ENCODE measurements around the gene TPRN. TPM values are rescaled to one million over a fixed set of nuclear protein-coding genes. Genes with fewer than 3 reads are reported as not detected.

TPRN gene
- total RNA-seq, 1 donor from 2014 or later, result 2.6 TPM

- no peak for DNase-seq (ENCODE audit: low read depth in 2 of 2)
These were observed 26.5 kb downstream of the TPRN start for GRCh38 chr9:137173796-137174664.

DNA sequence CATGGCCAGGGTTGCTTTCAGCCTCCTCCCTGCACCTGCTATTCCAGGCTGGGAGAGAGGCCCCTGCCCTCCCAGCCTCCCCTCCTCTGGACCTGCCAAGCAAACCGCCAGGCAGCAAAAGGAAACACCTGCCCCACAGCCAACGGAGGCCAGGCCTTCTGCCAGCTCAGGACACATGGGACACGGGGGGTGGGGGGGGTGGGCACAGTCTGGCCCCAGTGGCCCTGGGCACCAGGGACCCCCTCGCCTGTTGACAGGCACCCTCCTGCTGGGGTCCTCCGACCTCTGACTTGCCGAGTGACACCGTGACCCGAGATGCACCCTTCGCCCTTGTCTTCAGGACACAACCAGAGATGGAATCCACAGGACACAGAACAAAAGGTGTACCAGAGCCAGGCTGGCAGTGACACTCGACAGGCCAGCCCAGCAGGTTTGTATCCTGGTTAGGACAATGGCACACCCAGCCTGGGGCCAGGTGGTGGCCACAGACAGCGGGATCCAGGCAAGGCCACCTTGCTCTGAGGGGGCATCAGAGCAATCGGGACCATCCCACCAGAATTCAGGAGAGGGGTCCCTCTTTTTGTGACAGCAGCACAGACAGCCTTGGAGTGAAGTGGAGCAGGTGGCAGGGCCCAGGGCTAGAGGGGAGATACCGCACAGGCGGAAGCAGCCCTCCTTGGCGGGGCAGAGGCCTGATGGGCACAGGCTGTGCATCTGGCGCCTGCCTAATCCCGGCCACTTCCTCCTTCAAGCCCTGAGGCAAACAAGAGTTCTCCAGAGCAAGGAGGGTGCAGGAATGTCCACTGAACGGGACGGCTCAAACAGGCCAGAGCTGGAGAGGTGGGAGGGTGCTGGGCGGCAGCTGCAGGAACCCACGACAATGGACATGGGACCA, 27.4 kb downstream of the TPRN start:
- no peak for DNase-seq (ENCODE audit: low read depth in 2 of 2)

DNA sequence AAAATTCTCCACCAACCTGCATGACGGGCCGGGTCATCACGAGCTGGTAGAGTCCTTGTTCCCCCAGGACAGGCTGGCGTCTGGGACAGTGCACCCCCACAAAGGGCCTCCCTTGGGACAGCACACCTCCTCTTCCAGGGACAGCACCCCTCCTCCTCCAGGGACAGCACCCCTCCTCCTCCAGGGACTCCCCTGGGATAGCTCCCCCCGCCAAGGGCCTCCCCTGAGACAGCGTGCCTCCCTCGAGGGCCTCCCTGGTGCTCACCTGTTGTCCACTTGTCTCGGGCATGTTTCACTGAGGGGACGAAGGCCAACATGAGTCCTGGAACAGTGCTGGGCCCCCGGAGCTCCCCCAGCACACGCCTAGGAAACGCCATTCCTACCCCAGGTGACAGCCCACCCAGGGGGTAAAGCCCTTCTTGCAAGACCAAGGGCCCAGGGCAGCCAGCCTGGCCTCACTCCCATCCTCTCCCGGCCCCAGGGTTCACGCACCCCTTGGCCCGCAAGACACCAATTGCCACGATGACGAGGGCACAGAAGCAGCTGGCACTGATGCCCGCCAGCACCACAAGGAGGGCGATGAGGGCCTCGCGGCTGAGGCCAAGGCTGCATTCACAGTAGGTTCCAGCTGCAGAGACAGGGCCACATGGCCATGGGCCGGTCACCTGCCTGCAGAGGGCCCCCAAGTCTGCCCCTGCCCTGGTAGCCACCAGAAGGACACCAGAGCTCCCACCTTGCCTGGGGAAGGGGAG, 29.2 kb downstream of the TPRN start:
- DNase-seq (ENCODE audit: low read depth in 2 of 2), result no peak

DNA sequence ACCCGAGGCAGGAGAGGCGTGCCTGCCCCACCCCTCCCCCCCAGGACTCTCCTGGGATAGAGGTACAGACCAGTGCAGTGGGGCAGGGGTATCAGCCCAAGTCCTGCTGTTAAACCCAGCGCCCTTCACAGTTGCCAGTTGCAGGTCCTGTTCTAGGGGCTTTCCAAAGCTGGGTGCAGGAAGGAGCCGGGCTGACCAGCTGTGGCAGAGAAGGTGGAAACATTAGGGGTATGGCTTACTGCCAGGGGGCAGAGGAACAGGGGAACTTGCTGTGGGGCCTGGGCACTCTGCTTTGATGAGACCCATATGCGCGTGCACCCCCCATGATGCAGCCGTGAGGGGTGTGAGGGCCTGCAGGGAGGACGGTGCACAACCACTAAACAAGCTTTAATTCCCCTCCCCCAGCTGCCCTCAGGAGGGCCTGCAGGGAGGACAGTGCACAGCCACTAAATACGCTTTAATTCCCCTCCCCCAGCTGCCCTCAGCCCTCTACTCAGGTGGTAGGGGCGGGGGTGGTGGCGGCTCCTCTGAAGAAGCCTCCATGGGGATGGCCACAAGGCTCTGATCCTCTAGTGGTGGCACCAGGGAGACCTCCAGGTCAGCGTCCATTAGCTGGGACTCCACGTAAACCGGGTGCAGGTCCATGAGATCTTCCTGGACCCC, 29.9 kb downstream of the TPRN start:
- DNase-seq (ENCODE audit: low read depth in 2 of 2), result no peak

GRCh38 chr9:137169896-137170358, 30.6 kb downstream of the TPRN start, which contains the start of gene LRRC26:
LRRC26 (minus strand) TSS chr9:137170051; CDS start chr9:137169943, 108 bp downstream.
- DNase-seq (ENCODE audit: low read depth in 2 of 2), result no peak

- DNase-seq (ENCODE audit: low read depth in 2 of 2), result peak; percentile 40 to 72
These were observed 31.4 kb downstream of the TPRN start for GRCh38 chr9:137168904-137169856.

- DNase-seq (ENCODE audit: low read depth in 2 of 2), result no peak
These were observed 32.0 kb downstream of the TPRN start for GRCh38 chr9:137168573-137168903.

GRCh38 chr9:137167747-137168572, 32.6 kb downstream of the TPRN start:
- no peak for DNase-seq (ENCODE audit: low read depth in 2 of 2)

- no peak for DNase-seq (ENCODE audit: low read depth in 2 of 2)
These were observed 33.2 kb downstream of the TPRN start for GRCh38 chr9:137167277-137167746.

DNA sequence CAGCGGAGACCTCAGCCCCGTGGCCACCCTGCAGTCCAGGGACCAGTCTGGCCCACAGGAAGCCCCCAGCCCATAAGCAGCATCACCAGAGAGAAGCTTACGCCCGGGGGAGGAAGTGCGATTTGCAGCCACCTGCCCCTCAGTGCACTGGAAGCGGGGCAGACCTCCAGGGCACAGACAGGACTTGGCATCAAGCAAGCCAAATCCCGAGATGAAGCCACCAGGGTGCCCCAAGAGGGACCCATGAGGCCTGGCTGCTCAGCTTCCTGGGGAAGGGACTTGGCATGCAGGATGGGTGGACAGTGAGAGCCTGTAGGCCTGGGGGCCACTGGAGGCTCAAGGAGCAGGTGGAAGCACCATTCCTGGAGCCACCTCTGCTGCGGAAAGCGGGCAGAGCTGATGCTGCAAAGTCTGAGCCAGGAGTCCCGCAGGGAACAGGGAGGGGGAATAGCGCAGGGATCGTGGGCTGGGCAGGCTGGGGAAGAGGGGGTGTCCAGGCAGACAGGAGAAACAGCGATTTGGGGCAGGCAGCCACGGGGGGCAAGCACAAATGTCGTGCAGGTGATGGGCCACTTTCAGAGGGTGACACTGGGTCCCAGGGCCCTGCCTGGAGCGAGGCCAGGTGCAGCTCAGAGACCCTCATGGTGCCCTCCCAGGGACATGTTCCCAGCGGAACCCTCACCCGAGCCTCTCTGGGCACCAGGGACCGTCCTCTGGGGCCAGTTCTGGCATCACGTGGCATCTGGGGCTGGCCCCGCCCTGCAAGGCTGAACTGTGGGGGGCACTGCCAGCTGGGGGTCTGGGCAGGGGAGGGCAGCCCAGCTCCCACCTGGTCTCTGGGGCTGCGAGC, 33.9 kb downstream of the TPRN start:
- no peak for DNase-seq (ENCODE audit: low read depth in 2 of 2)

GRCh38 chr9:137165250-137165836, 35.2 kb downstream of the TPRN start:
- DNase-seq (ENCODE audit: low read depth in 2 of 2), result no peak

GRCh38 chr9:137164370-137165249, 35.9 kb downstream of the TPRN start:
- DNase-seq (ENCODE audit: low read depth in 2 of 2), result no peak

DNA sequence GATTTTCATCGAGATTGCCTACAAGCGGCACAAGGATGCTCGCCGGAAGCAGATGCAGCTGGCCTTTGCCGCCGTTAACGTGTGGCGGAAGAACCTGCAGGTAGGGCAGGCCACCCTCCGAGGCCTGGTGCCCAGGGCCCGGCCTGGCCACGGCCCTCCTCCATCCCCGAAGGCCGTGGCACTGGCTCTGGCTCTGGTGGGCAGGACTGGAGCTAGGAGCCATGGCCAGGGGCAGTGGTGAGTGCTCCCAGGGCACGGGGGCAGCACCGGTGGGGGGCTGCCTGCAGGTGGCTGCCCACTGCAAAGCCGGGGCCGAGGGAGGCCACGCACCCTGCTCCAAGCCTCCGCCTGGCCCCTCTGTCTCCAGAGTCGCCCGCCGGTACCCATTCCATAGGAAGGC, 36.7 kb downstream of the TPRN start:
- DNase-seq (ENCODE audit: low read depth in 2 of 2), result no peak

DNA sequence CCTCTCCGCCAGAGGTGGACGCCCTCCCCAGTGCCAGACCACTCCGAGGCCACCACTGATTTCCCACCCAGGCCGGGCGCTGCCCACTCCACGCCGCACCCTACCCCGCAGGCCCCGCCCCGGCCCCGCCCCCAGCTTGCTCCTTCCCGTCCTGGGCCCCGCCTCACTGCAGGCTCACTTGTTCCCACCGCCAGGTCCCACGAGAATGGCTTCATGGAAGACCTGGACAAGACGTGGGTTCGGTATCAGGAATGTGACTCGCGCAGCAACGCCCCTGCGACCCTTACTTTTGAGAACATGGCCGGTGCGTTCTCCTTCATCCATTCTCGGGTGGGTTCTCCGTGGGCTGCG, 37.2 kb downstream of the TPRN start:
- peak in 1 of 2 donors; percentile 21 for DNase-seq (ENCODE audit: low read depth in 2 of 2)

DNA sequence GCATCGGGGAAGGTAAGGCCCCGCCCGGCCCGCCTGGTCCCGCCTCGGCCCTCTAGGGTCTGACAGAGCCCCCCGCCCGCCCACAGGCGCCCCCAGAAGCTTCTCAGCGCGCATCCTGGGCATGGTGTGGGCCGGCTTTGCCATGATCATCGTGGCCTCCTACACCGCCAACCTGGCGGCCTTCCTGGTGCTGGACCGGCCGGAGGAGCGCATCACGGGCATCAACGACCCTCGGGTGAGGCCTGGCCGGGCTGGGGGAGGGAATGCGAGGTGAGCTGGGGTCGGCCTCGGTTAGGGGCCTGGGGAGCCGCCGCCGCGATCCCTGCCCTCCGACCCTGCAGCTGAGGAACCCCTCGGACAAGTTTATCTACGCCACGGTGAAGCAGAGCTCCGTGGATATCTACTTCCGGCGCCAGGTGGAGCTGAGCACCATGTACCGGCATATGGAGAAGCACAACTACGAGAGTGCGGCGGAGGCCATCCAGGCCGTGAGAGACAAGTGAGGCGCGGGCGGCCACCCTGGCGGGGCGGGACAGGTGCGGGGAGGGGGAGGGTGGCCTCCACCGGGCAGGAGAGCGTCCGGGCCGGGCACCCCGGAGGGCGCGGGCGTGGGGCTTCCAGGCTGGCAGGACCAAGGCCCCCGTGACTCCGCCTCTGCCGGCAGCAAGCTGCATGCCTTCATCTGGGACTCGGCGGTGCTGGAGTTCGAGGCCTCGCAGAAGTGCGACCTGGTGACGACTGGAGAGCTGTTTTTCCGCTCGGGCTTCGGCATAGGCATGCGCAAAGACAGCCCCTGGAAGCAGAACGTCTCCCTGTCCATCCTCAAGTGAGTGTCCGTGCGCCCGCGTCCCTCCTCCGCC, 37.8 kb downstream of the TPRN start:
- DNase-seq (ENCODE audit: low read depth in 2 of 2), result peak in 1 of 2 donors; percentile 21

Data from lung microvascular endothelial cell (primary cell).